HUDEP-2 (cell line): ENCODE results near the gene TBC1D8.

ENCODE experiments used
- DNase-seq, 76 experiments: peaks; one replicate each; lab custom pipeline; 2025; ENCODE audit not compliant: unreplicated experiment in 76 of 76; lab: John Stamatoyannopoulos, UW

Gene TBC1D8

GRCh38 chr2:101164021-101164420 is 12.8 kb upstream of the TBC1D8 start:
- no peak for DNase-seq

GRCh38 chr2:101162561-101163330 is 11.6 kb upstream of the TBC1D8 start:
- no peak for DNase-seq

GRCh38 chr2:101161658-101162057 is 10.5 kb upstream of the TBC1D8 start:
- no peak for DNase-seq

GRCh38 chr2:101160454-101160853 is 9.3 kb upstream of the TBC1D8 start:
- no peak for DNase-seq

GRCh38 chr2:101159526-101159925 is 8.3 kb upstream of the TBC1D8 start:
- no peak for DNase-seq

- no peak for DNase-seq
These were observed 6.1 kb upstream of the TBC1D8 start for GRCh38 chr2:101157272-101157671.

- no peak for DNase-seq
These were observed 2.6 kb upstream of the TBC1D8 start for GRCh38 chr2:101153787-101154186.

GRCh38 chr2:101153077-101153707 is 2.0 kb upstream of the TBC1D8 start:
- no peak for DNase-seq

- DNase-seq, result peak in 30 of 76 experiments; percentile 1 to 48 (median 8)
These were observed 1.3 kb upstream of the TBC1D8 start for GRCh38 chr2:101152272-101153076.

- DNase-seq, result no peak
These were observed 683 bp upstream of the TBC1D8 start for GRCh38 chr2:101151859-101152271.

- DNase-seq, result no peak
These were observed 656 bp downstream of the TBC1D8 start for GRCh38 chr2:101150306-101151145.

- no peak for DNase-seq
These were observed 1.7 kb downstream of the TBC1D8 start for GRCh38 chr2:101149241-101150192.

- no peak for DNase-seq
These were observed 2.4 kb downstream of the TBC1D8 start for GRCh38 chr2:101148777-101149176.

GRCh38 chr2:101147971-101148370 is 3.2 kb downstream of the TBC1D8 start:
- no peak for DNase-seq

GRCh38 chr2:101147062-101147461 is 4.1 kb downstream of the TBC1D8 start:
- DNase-seq, result no peak

GRCh38 chr2:101146535-101146934 is 4.6 kb downstream of the TBC1D8 start:
- no peak for DNase-seq

GRCh38 chr2:101145406-101145805 is 5.8 kb downstream of the TBC1D8 start:
- no peak for DNase-seq

GRCh38 chr2:101142163-101142562 is 9.0 kb downstream of the TBC1D8 start:
- no peak for DNase-seq

GRCh38 chr2:101140978-101141655 is 10.1 kb downstream of the TBC1D8 start:
- no peak for DNase-seq
